HEK293 (cell line): Measurements from ENCODE around the gene SMCO4.

Experiments
- BCL11A ChIP-seq: fragments of 450-650 bp; formaldehyde crosslinking; IDR thresholded peaks from 2 replicates; pipeline ENCODE4 v1.5.1; 2016; ENCODE audit warnings: low read depth, missing biosample characterization, missing genetic modification characterization
- SCRT2 ChIP-seq: fragments of 450-650 bp; formaldehyde crosslinking; IDR thresholded peaks from 2 replicates; pipeline ENCODE4 v1.5.1; 2016; ENCODE audit warnings: missing biosample characterization, missing genetic modification characterization
- TCF7L2 ChIP-seq: IDR thresholded peaks from 2 replicates; pipeline ENCODE4 v1.6.1; 2011; ENCODE audit warnings: low read depth, mild to moderate bottlenecking, inconsistent platforms, low read length, moderate library complexity, borderline replicate concordance
- ZFP69B ChIP-seq: fragments of 450-650 bp; formaldehyde crosslinking; IDR thresholded peaks from 2 replicates; pipeline ENCODE4 v1.5.1; 2016; ENCODE audit warnings: missing biosample characterization, missing genetic modification characterization
- ZNF423 ChIP-seq: fragments of 450-650 bp; formaldehyde crosslinking; IDR thresholded peaks from 2 replicates; pipeline ENCODE4 v1.5.1; 2016; ENCODE audit warnings: missing biosample characterization, missing genetic modification characterization
- ZNF501 ChIP-seq: fragments of 450-650 bp; formaldehyde crosslinking; IDR thresholded peaks from 2 replicates; pipeline ENCODE4 v1.5.1; 2016; ENCODE audit warnings: missing biosample characterization, missing genetic modification characterization
- TF ChIP-seq, protein P1 (sequence below): fragments of 450-650 bp; formaldehyde crosslinking; IDR thresholded peaks from 2 replicates; pipeline ENCODE4 v1.5.1; 2016; ENCODE audit warnings: missing biosample characterization, missing genetic modification characterization
- TF ChIP-seq, protein P2 (sequence below): fragments of 450-650 bp; formaldehyde crosslinking; IDR thresholded peaks from 2 replicates; pipeline ENCODE4 v1.5.1; 2016; ENCODE audit warnings: missing biosample characterization, missing genetic modification characterization
- TF ChIP-seq, protein P3 (sequence below): fragments of 450-650 bp; formaldehyde crosslinking; IDR thresholded peaks from 2 replicates; pipeline ENCODE4 v1.5.1; 2016; ENCODE audit warnings: missing biosample characterization, missing genetic modification characterization

DNA sequence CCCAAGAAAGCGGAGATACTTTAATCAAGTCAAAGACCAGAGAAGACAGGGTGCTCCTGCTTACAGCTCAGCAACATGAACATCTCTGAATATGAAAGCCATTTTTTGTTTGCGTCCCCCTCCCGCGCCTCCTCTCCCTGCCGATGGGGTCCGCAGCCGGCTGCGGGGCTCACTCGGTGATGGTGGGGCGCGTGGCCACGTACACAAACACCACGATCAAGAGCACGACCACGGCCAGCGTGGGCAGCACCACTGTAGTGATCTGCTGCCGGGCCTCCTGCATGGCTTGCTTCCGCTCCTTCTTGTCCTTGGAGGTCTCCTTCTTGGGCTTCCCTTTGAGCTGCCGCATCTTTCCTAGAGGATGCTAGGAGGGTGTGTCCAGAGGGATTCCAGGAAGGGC is 64.3 kb downstream of the SMCO4 start:
- TF ChIP-seq, protein P1, sequence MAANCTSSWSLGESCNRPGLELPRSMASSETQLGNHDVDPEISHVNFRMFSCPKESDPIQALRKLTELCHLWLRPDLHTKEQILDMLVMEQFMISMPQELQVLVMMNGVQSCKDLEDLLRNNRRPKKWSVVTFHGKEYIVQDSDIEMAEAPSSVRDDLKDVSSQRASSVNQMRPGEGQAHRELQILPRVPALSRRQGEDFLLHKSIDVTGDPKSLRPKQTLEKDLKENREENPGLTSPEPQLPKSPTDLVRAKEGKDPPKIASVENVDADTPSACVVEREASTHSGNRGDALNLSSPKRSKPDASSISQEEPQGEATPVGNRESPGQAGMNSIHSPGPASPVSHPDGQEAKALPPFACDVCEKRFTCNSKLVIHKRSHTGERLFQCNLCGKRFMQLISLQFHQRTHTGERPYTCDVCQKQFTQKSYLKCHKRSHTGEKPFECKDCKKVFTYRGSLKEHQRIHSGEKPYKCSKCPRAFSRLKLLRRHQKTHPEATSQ (tag by site-specific recombination): no peak
- TF ChIP-seq ZNF501 (tag by site-specific recombination) (no peak), TCF7L2 (no peak), ZFP69B (tag by site-specific recombination) (no peak), ZNF423 (tag by site-specific recombination) (no peak), SCRT2 (tag by site-specific recombination) (no peak), BCL11A (tag by site-specific recombination) (no peak)
- TF ChIP-seq, protein P2, sequence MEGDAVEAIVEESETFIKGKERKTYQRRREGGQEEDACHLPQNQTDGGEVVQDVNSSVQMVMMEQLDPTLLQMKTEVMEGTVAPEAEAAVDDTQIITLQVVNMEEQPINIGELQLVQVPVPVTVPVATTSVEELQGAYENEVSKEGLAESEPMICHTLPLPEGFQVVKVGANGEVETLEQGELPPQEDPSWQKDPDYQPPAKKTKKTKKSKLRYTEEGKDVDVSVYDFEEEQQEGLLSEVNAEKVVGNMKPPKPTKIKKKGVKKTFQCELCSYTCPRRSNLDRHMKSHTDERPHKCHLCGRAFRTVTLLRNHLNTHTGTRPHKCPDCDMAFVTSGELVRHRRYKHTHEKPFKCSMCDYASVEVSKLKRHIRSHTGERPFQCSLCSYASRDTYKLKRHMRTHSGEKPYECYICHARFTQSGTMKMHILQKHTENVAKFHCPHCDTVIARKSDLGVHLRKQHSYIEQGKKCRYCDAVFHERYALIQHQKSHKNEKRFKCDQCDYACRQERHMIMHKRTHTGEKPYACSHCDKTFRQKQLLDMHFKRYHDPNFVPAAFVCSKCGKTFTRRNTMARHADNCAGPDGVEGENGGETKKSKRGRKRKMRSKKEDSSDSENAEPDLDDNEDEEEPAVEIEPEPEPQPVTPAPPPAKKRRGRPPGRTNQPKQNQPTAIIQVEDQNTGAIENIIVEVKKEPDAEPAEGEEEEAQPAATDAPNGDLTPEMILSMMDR (tag by site-specific recombination): no peak
- TF ChIP-seq, protein P3, sequence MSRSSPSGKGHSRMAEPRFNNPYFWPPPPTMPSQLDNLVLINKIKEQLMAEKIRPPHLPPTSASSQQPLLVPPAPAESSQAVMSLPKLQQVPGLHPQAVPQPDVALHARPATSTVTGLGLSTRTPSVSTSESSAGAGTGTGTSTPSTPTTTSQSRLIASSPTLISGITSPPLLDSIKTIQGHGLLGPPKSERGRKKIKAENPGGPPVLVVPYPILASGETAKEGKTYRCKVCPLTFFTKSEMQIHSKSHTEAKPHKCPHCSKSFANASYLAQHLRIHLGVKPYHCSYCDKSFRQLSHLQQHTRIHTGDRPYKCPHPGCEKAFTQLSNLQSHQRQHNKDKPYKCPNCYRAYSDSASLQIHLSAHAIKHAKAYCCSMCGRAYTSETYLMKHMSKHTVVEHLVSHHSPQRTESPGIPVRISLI (tag by site-specific recombination): no peak
